Keratinocyte (primary cell): Measurements from ENCODE around the gene MCTS1. TPM values are rescaled to one million over a fixed set of nuclear protein-coding genes. Genes with fewer than 3 reads are reported as not detected.
"Not testable (repeated sequence)": the region's sequence is repeated elsewhere in the genome, so short reads cannot be mapped to it uniquely, and the experiment has no call there.

Source experiments
- DNase-seq: peaks from one replicate; pipeline ENCODE4 v3.0.0-alpha.2; 2011; ENCODE audit warnings: low read depth, missing footprints, low spot score
- FAIRE-seq: peaks from 2 replicates; lab custom pipeline; 2011; peaks lifted over from hg19 to GRCh38; lab: Jason Lieb, UNC
- H2AFZ ChIP-seq: 2 replicates; pipeline ENCODE4 v1.6.0; 2012; ENCODE audit warnings: low read length, control low read depth, inconsistent platforms; ENCODE audit not compliant: control insufficient read depth
- H3K27ac ChIP-seq: 2 replicates; pipeline ENCODE4 v1.5.1; 2011; ENCODE audit warnings: low read length; ENCODE audit not compliant: control insufficient read depth, insufficient read depth
- H3K27me3 ChIP-seq: 3 replicates; pipeline ENCODE4 v1.6.0; 2011; ENCODE audit warnings: low read length; ENCODE audit not compliant: control insufficient read depth, insufficient read depth; ENCODE audit errors: extremely low read depth
- H3K36me3 ChIP-seq, 2 experiments: 2 replicates in 1 of 2; 3 replicates in 1 of 2; pipeline ENCODE4 v1.5.1; 2011; ENCODE audit warnings: low read length in 2 of 2, mild to moderate bottlenecking in 1 of 2; ENCODE audit not compliant: control insufficient read depth in 2 of 2, insufficient read depth in 2 of 2; ENCODE audit errors: extremely low read depth in 1 of 2
- H3K4me1 ChIP-seq: 3 replicates; pipeline ENCODE4 v1.5.1; 2011; ENCODE audit warnings: low read length; ENCODE audit not compliant: control insufficient read depth, insufficient read depth; ENCODE audit errors: extremely low read depth
- H3K4me2 ChIP-seq: 3 replicates; pipeline ENCODE4 v1.6.0; 2011; ENCODE audit warnings: low read depth, low read length; ENCODE audit not compliant: control insufficient read depth, insufficient read depth; ENCODE audit errors: extremely low read depth
- H3K4me3 ChIP-seq, 3 experiments: fragments of 200-600 bp in 1 of 3; sonication (generic) in 1 of 3; 2 replicates in 2 of 3; 3 replicates in 1 of 3; pipeline ENCODE4 v1.5.1; 2011 to 2016; ENCODE audit warnings: low read length in 3 of 3, mild to moderate bottlenecking in 3 of 3, control low read depth in 2 of 3, inconsistent platforms in 1 of 3, low read depth in 1 of 3, mixed read lengths in 1 of 3, mixed run types in 1 of 3, moderate library complexity in 1 of 3; ENCODE audit not compliant: control insufficient read depth in 2 of 3, insufficient read depth in 2 of 3; ENCODE audit errors: extremely low read depth in 1 of 3
- H3K79me2 ChIP-seq: 2 replicates; pipeline ENCODE4 v1.6.0; 2012; ENCODE audit warnings: low read length; ENCODE audit not compliant: control insufficient read depth, insufficient read depth
- H3K9ac ChIP-seq: 3 replicates; pipeline ENCODE4 v1.6.0; 2011; ENCODE audit warnings: low read length; ENCODE audit not compliant: control insufficient read depth, insufficient read depth; ENCODE audit errors: extremely low read depth
- H3K9me1 ChIP-seq: 3 replicates; pipeline ENCODE4 v1.6.0; 2011; ENCODE audit warnings: low read length; ENCODE audit not compliant: control insufficient read depth, insufficient read depth; ENCODE audit errors: extremely low read depth
- H3K9me3 ChIP-seq: 2 replicates; pipeline ENCODE4 v1.5.1; 2012; ENCODE audit warnings: low read depth, low read length; ENCODE audit not compliant: control insufficient read depth
- H4K20me1 ChIP-seq: 3 replicates; pipeline ENCODE4 v1.6.0; 2011; ENCODE audit warnings: low read length; ENCODE audit not compliant: control insufficient read depth, insufficient read depth; ENCODE audit errors: extremely low read depth
- EZH2 ChIP-seq: IDR thresholded peaks from one replicate; pipeline ENCODE4 v1.6.1; 2012; ENCODE audit warnings: inconsistent platforms, mild to moderate bottlenecking, low read length, moderate library complexity
- dilution Hi-C: fragments of 300-500 bp; cut with MboI; formaldehyde crosslinking; loops from one replicate; pipeline ENCODE4 v1.7.0; 2020; ENCODE audit warnings: low sequenced_read_pairs; ENCODE audit not compliant: extremely low pct_ligation_motif_present
- polyA plus RNA-seq, 5 experiments: library from polyadenylated mRNA; depleted of rRNA in 3 of 5; stranded (reverse) in 3 of 5; stranded (forward) in 1 of 5; unstranded in 1 of 5; fragments of >200 nt; gene quantifications; 1 replicate in 1 of 5; 2 replicates in 3 of 5; 3 replicates in 1 of 5; pipeline versions ENCODE4 v1.2.1 to v1.2.3, GENCODE V29; 2011 to 2012; ENCODE audit warnings: missing spikeins in 2 of 5, low read depth in 1 of 5, low replicate concordance in 1 of 5
- TF ChIP-seq, protein P1 (sequence below), 3 experiments: IDR thresholded peaks in 1 of 3; conservative IDR thresholded peaks in 1 of 3; optimal IDR thresholded peaks in 1 of 3; 2 replicates in 2 of 3; 3 replicates in 1 of 3; pipeline versions ENCODE3 to v1.5.1; 2011; ENCODE audit warnings: low read length in 3 of 3, mild to moderate bottlenecking in 3 of 3, moderate library complexity in 2 of 3, control low read depth in 1 of 3, inconsistent platforms in 1 of 3; ENCODE audit not compliant: insufficient read depth in 2 of 3; ENCODE audit errors: extremely low read depth in 1 of 3

MCTS1 gene
- polyA plus RNA-seq, 1 donor (not counting 4 experiments of a cell fraction or from before 2014, with no cell fraction given), result 97.7 TPM

DNA sequence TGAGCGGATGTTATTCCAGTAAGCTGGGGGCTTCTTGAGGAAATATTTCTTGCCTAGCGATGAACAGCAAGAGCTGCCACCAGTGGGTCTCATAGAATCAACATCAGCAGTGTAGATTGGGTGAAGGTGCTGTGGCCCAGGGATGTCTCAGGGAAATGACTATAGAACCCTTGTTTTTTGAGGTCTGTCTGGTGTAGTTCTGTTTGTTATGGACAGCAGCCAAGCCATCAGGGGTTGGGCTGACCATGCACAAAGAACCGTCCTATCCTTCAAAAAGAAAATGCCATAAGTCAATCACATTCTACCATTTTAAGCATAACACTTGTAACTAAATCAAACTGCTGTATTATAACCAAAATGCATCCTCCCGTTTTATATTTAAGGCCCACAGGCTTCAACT, 43.2 kb downstream of the MCTS1 start:
- Histone ChIP-seq H3K9me3 (no peaks in the 10 kb centered on the region), H3K27ac (no peak overlapping the region), H3K36me3 (no peaks in the 10 kb centered on the region), H3K79me2 (no peaks in the 10 kb centered on the region), H3K4me1 (no peaks in the 10 kb centered on the region), H3K4me3 (no peak overlapping the region), H3K4me2 (no peak overlapping the region), H3K9me1 (no peaks in the 10 kb centered on the region), H4K20me1 (no peaks in the 10 kb centered on the region), H3K27me3 (no peaks in the 10 kb centered on the region), H3K9ac (no peak overlapping the region), H2AFZ (no peak overlapping the region)
- dilution Hi-C loops, result no loop called here
- FAIRE-seq, result no peak
- TF ChIP-seq, protein P1, sequence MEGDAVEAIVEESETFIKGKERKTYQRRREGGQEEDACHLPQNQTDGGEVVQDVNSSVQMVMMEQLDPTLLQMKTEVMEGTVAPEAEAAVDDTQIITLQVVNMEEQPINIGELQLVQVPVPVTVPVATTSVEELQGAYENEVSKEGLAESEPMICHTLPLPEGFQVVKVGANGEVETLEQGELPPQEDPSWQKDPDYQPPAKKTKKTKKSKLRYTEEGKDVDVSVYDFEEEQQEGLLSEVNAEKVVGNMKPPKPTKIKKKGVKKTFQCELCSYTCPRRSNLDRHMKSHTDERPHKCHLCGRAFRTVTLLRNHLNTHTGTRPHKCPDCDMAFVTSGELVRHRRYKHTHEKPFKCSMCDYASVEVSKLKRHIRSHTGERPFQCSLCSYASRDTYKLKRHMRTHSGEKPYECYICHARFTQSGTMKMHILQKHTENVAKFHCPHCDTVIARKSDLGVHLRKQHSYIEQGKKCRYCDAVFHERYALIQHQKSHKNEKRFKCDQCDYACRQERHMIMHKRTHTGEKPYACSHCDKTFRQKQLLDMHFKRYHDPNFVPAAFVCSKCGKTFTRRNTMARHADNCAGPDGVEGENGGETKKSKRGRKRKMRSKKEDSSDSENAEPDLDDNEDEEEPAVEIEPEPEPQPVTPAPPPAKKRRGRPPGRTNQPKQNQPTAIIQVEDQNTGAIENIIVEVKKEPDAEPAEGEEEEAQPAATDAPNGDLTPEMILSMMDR (optimal IDR thresholded peaks at IDR 0.05 in 1 of 3, IDR thresholded peaks at IDR 0.05 in 1 of 3, conservative IDR thresholded peaks at IDR 0.05 in 1 of 3; ENCODE audit: extremely low read depth in 1 of 3, insufficient read depth in 2 of 3, low read length in 3 of 3), result no peak
- no peak for TF ChIP-seq EZH2
- DNase-seq, result no peak

DNA sequence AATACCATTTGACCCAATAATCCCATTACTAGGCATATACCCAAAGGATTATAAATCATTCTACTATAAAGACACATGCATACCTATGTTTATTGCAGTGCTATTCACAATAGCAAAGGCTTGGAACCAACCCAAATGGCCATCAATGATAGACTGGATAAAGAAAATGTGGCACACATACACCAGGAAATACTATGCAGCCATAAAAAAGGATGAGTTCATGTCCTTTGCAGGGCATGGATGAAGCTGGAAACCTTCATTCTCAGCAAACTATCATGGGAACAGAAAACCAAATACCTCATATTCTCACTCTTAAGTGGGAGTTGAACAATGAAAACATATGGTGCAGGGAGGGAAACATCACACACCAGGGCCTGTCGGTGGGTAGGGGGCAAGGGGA, 48.4 kb downstream of the MCTS1 start:
- dilution Hi-C loops, H3K9me1 ChIP-seq, H3K4me1 ChIP-seq, H3K36me3 ChIP-seq, H4K20me1 ChIP-seq, H3K4me2 ChIP-seq, H3K9ac ChIP-seq, H3K4me3 ChIP-seq, H3K27ac ChIP-seq, H2AFZ ChIP-seq, FAIRE-seq, H3K79me2 ChIP-seq, DNase-seq, H3K27me3 ChIP-seq, H3K9me3 ChIP-seq: not testable (repeated sequence)

DNA sequence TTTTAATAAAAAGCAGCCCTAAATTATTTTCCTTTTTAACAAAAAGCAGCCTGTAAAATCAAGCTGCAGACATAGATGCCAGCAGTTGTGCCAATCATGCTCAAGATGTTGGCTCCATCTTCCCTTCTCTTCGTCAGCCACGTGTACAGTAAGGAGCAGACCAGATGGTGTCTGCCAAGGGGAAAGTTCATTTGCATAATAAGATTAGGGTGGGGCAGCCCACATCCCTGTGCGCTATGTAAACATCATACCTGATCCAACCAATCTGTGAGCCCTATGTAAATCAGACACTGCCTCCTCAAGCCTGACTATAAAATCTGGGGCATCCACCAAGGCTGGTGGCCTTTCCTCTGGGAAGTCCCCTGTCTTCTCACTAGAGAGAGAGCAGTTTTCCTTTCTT, 49.1 kb downstream of the MCTS1 start:
- no peak overlapping the region for H2AFZ ChIP-seq
- H3K79me2 ChIP-seq, result no peaks in the 10 kb centered on the region
- H3K4me2 ChIP-seq, result no peak overlapping the region
- H3K9me3 ChIP-seq, result no peaks in the 10 kb centered on the region
- H3K36me3 ChIP-seq, result no peaks in the 10 kb centered on the region
- no peak for TF ChIP-seq EZH2
- TF ChIP-seq, protein P1 (optimal IDR thresholded peaks at IDR 0.05 in 1 of 3, IDR thresholded peaks at IDR 0.05 in 1 of 3, conservative IDR thresholded peaks at IDR 0.05 in 1 of 3; ENCODE audit: extremely low read depth in 1 of 3, insufficient read depth in 2 of 3, low read length in 3 of 3), result no peak
- no peaks in the 10 kb centered on the region for H3K27me3 ChIP-seq
- H3K4me3 ChIP-seq, result no peak overlapping the region
- dilution Hi-C loops, result no loop called here
- no peak for DNase-seq
- H3K4me1 ChIP-seq, result no peaks in the 10 kb centered on the region
- H3K9ac ChIP-seq, result no peak overlapping the region
- H3K27ac ChIP-seq, result no peak overlapping the region
- FAIRE-seq, result no peak
- H4K20me1 ChIP-seq, result no peaks in the 10 kb centered on the region
- H3K9me1 ChIP-seq, result no peaks in the 10 kb centered on the region
